ENCODE measurements around the gene NELL1.

NELL1 gene

DNA sequence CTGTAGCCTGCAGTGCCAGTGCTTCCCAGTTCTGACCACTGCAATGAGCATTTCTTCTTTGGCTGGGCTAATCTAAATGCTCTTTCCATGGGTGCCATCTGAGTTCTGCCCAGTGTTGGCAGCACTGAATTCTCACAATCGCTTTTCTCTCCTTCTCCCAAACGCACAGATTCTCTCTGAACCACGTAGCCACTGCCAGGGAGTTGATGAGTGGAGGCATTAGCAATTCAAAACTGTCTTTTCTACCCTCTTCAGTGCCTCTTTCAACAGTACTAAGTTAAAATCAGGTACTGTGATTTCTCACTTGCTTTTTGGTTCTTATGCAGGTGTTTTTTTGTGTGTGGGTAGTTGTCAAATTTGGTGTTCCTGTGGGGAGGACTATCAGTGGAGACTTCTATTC lies 778.5 kb downstream of the NELL1 start:
- no peak for DNase-seq

DNA sequence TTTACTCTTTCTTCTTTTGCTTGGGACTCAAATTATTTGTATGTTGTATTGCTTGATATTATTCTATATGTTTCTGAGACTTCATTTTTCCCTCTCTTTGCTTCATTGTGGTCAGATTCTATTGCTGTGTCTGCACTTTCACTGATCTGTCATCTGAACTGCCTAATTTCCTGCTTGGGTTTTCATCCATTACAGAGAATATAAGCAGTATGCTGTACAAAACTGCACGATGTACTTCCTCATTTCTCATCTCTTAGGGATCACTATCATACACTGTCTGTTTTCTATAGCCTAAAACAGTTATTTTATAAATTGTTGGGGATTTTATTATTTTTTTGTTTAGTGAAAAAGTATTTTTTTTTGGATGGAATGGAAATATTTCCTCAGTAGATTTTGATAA lies 786.8 kb downstream of the NELL1 start:
- no peak for DNase-seq

DNA sequence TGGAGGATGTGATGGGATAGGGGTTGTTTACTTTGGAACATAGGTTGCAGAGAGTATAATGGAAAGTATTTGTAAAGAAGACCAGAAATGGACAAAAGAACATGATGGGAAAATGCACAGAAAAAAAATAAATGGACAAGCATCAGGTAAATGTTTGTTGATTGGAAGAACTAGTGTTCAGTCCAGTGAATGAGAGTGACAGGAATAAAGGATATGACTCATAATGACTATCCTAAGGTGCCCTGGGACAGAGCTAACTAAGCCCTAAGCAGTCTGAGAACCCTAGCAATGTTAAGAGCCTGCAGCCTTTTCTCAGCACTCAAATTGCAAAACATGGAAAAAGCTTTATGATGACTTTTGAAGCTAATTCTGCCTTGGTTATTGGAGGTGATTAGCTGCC lies 790.7 kb downstream of the NELL1 start:
- DNase-seq: no peak

DNA sequence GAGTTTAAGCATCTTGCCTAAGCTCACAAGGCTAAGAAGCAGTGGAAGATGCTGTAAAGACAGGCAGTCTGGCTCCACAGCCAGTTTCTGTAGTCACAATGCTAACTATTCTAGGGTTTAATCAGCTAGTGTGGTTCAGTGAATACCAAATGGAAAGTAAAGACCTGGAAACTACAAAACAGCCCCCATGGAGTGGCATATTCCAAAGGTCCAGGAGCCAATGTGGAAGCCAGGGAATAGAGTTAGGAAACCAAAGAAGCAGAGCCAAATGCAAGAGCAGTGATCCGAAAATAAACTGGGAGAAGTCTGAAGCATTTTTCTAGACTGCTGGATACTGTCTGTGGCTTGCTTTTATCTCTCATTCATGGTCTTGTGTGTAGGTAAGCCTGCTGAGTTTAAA lies 792.3 kb downstream of the NELL1 start:
- DNase-seq: no peak

DNA sequence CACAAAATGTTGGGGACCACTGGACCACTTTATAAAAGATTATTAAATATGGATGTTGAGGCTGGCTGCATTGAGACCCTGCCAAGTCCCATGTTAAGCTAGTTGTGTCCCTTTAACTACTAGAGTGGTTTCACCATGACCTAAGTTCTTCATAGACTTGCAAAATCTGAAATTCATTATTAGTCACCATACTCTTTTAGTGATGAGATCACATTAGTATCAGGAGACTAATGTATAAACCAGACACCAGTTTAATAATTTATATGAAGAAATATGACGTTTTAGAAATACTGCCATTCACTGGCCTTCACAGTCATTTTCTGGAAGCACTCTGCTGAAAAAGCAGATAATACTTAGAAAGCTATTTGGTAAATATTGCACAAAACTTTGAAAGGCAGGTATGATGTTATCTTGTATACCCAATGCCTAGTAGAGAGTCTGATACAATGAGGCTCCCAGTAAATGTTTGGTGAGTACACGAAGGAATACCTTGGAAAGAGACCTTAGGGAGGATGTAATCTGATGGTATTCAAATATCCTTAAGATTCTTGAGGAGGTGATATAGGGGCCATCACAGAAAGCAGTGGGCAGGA lies 795.3 kb downstream of the NELL1 start:
- no peak for DNase-seq

DNA sequence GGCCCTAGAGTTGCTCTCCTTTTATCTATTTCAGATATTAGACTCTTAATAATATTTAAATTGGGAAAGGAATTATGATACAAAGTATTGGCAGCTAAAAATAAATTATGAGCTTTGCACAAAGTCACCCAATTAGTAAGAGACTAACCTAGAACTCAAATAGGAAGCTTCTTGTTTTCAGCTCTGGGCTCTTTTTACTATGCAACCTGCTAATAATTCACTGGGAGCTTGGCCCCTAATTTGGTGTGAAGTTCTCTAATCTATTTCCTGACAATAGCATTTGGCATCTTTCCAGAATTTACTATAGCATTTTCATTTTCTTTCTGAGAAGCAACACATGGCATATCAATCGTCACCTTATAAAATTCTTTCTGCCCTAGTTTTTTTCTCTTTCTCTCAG lies 795.8 kb downstream of the NELL1 start:
- DNase-seq: no peak

DNA sequence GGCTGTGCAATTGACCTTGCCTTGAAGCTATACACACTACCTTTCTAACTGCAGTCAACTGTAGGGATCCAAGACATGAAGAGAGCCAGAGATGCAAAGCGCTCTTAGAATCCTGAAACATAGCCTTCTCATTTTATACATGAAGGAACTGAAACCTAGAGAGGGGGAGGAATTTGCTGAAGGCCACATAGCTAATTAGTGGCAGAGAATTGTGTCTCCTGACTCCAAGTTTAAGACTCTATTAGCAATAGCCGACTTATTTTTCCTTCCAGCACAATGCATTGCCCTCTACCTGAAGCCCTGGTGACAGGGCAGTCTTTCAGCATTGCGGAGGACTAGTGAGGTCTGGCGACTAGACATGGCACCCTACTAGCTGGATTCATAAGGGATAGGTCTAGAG lies 796.5 kb downstream of the NELL1 start:
- DNase-seq: no peak

- DNase-seq: no peak
Observed at GRCh38 chr11:21470521-21470920, 801.1 kb downstream of the NELL1 start.

- no peak for DNase-seq
Observed at GRCh38 chr11:21472261-21472660, 802.9 kb downstream of the NELL1 start.

- DNase-seq: no peak
Observed at GRCh38 chr11:21474529-21474928, 805.1 kb downstream of the NELL1 start.

GRCh38 chr11:21475276-21475675 lies 805.9 kb downstream of the NELL1 start:
- DNase-seq: no peak

GRCh38 chr11:21476588-21476987 lies 807.2 kb downstream of the NELL1 start:
- no peak for DNase-seq

- no peak for DNase-seq
Observed at GRCh38 chr11:21480240-21480639, 810.9 kb downstream of the NELL1 start.

GRCh38 chr11:21481255-21481654 lies 811.9 kb downstream of the NELL1 start:
- DNase-seq: no peak

- DNase-seq: no peak
Observed at GRCh38 chr11:21484039-21484438, 814.7 kb downstream of the NELL1 start.

DNA sequence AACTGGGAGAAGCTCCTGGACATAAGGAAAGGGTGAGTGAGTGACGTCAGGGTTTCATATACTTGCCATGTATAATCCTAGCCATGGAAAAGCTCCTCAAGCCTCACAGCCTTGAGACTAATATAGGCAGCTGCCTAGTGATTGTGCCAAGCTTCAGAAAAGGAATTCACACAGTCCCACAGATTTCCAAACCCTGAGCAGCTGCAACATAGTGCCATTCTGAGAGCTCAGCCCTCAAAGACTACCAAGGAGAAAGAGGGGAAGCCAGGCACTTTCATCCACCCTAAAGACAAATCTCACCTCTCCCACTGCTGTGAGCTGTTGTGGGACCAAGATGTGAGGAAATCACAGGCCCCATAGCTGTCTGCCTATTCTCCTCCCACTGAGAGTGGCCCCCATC lies 815.6 kb downstream of the NELL1 start:
- no peak for DNase-seq

GRCh38 chr11:21485426-21485825 lies 816.0 kb downstream of the NELL1 start:
- DNase-seq: no peak

DNA sequence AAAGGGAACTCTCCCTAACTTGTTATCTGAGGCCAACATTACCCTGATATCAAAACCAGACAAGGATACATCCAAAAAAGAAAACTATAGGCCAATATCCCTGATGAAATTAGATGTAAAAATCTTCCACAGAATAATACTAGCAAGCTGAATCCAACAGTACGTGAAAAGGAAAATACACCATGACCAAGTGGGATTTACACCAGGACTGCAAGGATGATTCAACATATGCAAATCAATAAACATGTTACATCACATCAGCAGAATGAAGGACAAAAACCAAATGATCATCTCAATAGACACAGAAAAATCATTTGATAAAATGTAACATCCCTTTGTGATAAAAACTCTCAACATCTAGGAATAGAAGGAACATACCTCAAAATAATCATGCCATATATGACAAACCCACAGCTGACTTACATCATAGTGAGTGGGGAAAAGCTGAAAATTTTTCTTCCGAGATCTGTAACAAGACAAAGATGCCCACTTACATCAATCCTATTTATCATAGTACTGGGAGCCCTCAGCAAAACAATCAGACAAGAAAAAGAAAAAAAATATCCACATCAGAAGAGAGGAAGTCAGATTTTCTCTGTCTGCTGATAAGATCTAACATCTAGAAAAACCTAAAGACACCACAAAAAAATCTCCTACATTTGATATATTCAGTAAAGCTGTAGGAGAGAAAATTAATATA lies 820.2 kb downstream of the NELL1 start:
- no peak for DNase-seq

GRCh38 chr11:21492931-21493330 lies 823.5 kb downstream of the NELL1 start:
- no peak for DNase-seq

DNA sequence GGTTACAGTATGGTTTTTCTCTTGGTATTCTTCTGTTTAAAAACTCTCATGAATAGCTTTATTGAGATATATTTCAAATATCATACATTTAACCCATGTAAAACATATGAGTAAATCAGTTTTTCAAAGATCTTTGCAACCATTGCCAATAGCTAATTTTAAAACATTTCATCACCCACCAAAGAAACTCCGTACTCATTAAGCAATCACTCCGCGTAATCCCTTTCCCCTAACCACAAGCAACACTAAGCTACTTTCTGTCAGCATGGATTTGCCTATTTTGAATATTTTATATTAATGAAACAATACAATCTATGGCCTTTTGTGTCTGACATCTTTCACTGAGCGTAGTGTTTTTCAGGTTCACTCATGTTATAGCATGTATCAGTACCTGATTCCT lies 825.6 kb downstream of the NELL1 start:
- DNase-seq: no peak

- no peak for DNase-seq
Observed at GRCh38 chr11:21495879-21496278, 826.5 kb downstream of the NELL1 start.

DNA sequence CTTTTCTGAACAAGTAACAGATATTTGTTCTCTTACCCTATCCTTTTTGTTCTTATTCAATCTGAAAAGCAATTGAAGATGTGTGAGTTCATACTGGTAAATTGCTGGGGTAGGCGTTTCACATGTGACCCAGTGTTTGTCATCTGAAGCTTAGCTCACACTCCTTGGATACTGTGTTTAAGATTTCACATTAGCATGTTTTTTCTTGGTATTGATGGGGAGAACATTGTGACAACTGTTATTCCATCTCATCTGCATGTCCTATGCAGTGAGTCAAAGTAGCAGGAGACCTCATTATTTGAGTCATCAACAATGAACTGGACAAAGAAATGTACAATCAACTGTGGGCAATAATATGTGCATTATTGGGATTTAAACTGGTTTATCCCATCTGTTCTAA lies 831.9 kb downstream of the NELL1 start:
- DNase-seq: no peak

- no peak for DNase-seq
Observed at GRCh38 chr11:21505070-21505469, 835.7 kb downstream of the NELL1 start.

DNA sequence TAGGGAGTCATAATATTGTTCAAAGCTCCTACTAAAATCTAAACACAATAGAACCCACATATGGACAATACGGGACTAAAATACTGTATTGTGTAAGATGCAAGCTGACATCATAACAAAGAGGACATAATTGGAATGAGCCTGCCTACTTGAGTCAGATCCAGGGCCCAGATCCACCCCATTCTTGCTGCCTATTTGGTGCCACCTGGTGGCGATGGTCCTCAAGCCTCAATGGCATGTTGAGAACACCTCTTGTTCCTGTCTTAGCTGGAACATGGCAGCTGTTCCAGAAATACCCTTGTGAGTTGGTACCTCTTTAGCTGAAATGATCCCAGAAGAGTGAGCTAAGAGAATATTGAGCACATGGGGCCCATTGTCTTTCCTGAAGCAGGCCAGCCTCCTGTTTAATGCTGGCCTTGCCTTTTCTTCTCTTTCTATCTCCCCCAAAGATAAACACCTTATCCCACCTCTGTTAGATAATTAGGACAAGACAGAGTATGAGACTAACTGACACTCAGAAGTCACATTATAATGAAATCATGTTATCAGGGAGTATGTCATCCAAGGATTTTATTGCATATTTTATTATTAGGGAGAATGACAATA lies 842.6 kb downstream of the NELL1 start:
- peak; percentile 87 to 91 for DNase-seq

DNA sequence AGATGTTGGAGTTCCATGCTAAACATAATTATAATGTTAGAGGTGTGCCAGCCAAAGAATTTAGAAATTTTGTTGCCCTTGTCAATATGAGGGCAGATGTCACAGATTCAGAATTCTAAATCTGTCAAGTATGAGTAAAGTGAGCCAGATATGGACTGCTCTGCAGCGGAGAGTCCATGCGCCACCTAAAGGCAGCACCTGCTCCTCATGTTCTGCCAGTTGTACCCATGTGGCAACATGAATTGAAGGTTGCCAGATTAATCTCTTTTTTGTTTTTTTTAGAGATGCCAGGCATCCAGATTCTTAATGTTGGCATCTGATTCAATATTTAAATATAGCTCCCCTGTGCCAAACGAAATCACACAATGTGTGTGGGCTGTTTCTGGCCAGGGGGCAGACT lies 844.9 kb downstream of the NELL1 start:
- peak; percentile 14 to 64 for DNase-seq

Measured in NCI-H524 (cell line).